Neuronal stem cell (in vitro differentiated cells): Measurements from ENCODE around the gene KLF11.

Source experiments
- DNase-seq: peaks from one replicate; pipeline ENCODE4 v3.0.0-alpha.2; 2013; ENCODE audit warnings: low spot score
- H2AFZ ChIP-seq: one replicate; pipeline ENCODE4 v1.6.1; 2013; ENCODE audit warnings: mild to moderate bottlenecking, low read length, inconsistent platforms
- H2AK5ac ChIP-seq: 2 replicates; pipeline ENCODE4 v1.6.1; 2013; ENCODE audit warnings: low read depth, mild to moderate bottlenecking, inconsistent platforms, low read length, moderate library complexity, mixed read lengths
- H2BK120ac ChIP-seq: 2 replicates; pipeline ENCODE4 v1.6.1; 2013; ENCODE audit warnings: low read depth, mild to moderate bottlenecking, inconsistent platforms, low read length, moderate library complexity, mixed read lengths
- H2BK12ac ChIP-seq: one replicate; pipeline ENCODE4 v1.6.1; 2013; ENCODE audit warnings: low read length, inconsistent platforms
- H2BK15ac ChIP-seq: 2 replicates; pipeline ENCODE4 v1.6.1; 2013; ENCODE audit warnings: mild to moderate bottlenecking, low read length, inconsistent platforms, mixed read lengths
- H2BK5ac ChIP-seq: one replicate; pipeline ENCODE4 v1.6.1; 2013; ENCODE audit warnings: inconsistent platforms, mild to moderate bottlenecking, low read length, moderate library complexity
- H3K14ac ChIP-seq: one replicate; pipeline ENCODE4 v1.6.1; 2013; ENCODE audit warnings: low read length, inconsistent platforms
- H3K18ac ChIP-seq: 2 replicates; pipeline ENCODE4 v1.6.1; 2013; ENCODE audit warnings: low read length, inconsistent platforms
- H3K23ac ChIP-seq: 2 replicates; pipeline ENCODE4 v1.6.1; 2013; ENCODE audit warnings: low read depth, mild to moderate bottlenecking, mixed read lengths, low read length, inconsistent platforms; ENCODE audit not compliant: poor library complexity
- H3K27ac ChIP-seq: replicated peaks from 3 replicates; pipeline ENCODE4 v1.5.1; 2013; ENCODE audit warnings: low read length, inconsistent platforms
- H3K27me3 ChIP-seq, 3 experiments: 2 replicates each; pipeline ENCODE4 v1.6.1; 2013; ENCODE audit warnings: low read length in 3 of 3, mild to moderate bottlenecking in 2 of 3, inconsistent platforms in 1 of 3, low read depth in 1 of 3, mixed read lengths in 1 of 3, moderate library complexity in 1 of 3; ENCODE audit not compliant: control insufficient read depth in 3 of 3, insufficient read depth in 3 of 3
- H3K36me3 ChIP-seq, 2 donors: replicated peaks in 1 of 2; 2 replicates each; pipeline ENCODE4 v1.6.1; 2013; ENCODE audit warnings: low read length in 2 of 2; ENCODE audit not compliant: control insufficient read depth in 2 of 2, insufficient read depth in 2 of 2
- H3K4ac ChIP-seq: 2 replicates; pipeline ENCODE4 v1.6.1; 2013; ENCODE audit warnings: inconsistent platforms, mild to moderate bottlenecking, low read length, moderate library complexity
- H3K4me1 ChIP-seq, 2 donors: 1 replicate in 1 of 2; 2 replicates in 1 of 2; pipeline ENCODE4 v1.6.1; 2013; ENCODE audit warnings: low read length in 2 of 2, low read depth in 1 of 2; ENCODE audit not compliant: control insufficient read depth in 2 of 2, insufficient read depth in 1 of 2
- H3K4me2 ChIP-seq: one replicate; pipeline ENCODE4 v1.6.1; 2013; ENCODE audit warnings: mild to moderate bottlenecking, low read length, inconsistent platforms; ENCODE audit not compliant: insufficient read depth, poor library complexity, severe bottlenecking
- H3K4me3 ChIP-seq, 2 donors: 2 replicates each; pipeline ENCODE4 v1.5.1; 2013; ENCODE audit warnings: low read length in 2 of 2, mild to moderate bottlenecking in 2 of 2, inconsistent platforms in 1 of 2, moderate library complexity in 1 of 2
- H3K79me1 ChIP-seq: one replicate; pipeline ENCODE4 v1.6.1; 2013; ENCODE audit warnings: low read depth, mild to moderate bottlenecking, inconsistent platforms, low read length, moderate library complexity
- H3K9ac ChIP-seq: one replicate; pipeline ENCODE4 v1.6.1; 2013; ENCODE audit warnings: mild to moderate bottlenecking, low read depth, low read length, inconsistent platforms; ENCODE audit not compliant: poor library complexity
- H3K9me3 ChIP-seq, 2 donors: replicated peaks in 1 of 2; 2 replicates each; pipeline versions ENCODE3 to v1.6.1; 2013; ENCODE audit warnings: low read length in 2 of 2, mild to moderate bottlenecking in 2 of 2, inconsistent platforms in 1 of 2, low read depth in 1 of 2, mixed read lengths in 1 of 2, moderate library complexity in 1 of 2; ENCODE audit not compliant: control insufficient read depth in 2 of 2, insufficient read depth in 1 of 2
- H4K8ac ChIP-seq: one replicate; pipeline ENCODE4 v1.6.1; 2013; ENCODE audit warnings: low read depth, mild to moderate bottlenecking, inconsistent platforms, low read length, moderate library complexity
- H4K91ac ChIP-seq: one replicate; pipeline ENCODE4 v1.6.1; 2013; ENCODE audit warnings: low read length, low read depth, mild to moderate bottlenecking, inconsistent platforms; ENCODE audit not compliant: poor library complexity
- WGBS, 2 donors: extraction: QIAGEN DNeasy Blood & Tissue Kit; methylation state at CpG; one replicate each; pipeline ENCODE4 v1.1.7; 2013; ENCODE audit warnings: missing lambda C conversion rate in 2 of 2, mixed read lengths in 1 of 2; ENCODE audit not compliant: insufficient read length in 2 of 2, insufficient replicate concordance in 1 of 2; ENCODE audit errors: extremely low coverage in 2 of 2; 5-methylcytosine and 5-hydroxymethylcytosine counted together

Gene KLF11

DNA sequence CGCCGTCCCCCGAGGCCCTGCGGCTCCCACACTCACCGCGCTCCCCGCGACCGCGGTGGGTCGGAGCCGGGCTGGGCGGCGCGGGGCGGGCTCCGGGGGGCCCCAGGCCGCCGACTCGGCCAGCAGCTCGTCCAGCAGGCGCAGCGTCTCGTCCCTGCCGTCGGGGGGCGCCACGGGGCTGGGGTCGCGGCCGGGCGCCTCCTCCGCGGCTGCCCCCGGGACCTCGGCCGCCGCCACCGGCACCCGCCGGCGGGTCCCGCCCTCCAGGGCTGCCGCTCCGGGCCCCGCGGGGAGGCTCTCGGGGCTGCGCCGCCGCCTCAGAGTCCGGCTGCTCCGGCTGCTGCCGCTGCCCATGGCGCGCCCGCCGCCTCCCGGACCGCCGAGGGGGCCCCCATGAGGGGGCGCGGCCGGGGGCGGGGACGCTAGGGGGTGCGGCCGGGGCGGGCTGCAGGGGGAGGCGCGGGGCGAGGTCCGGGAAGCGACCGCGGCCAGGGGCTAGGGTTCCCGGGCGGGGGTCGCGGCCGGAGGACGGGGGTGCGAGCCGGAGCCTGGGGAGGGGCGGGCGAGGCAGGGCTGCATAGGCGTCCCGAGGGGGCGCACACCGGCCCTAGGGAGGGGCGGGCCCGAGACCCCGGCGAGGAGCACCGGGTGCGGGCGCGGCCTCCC is 36.7 kb downstream of the KLF11 start, which contains the start of gene CYS1:
TSS of gene CYS1 (minus strand) at position 542 of the 666 bp plus-strand sequence. CDS start at position 354, 188 bp downstream.
- WGBS, 2 donors, result no CpG with 5 or more reads among the region's 98 CpGs
- peaks cover 9 to 90% (median 42%) of the 10 kb centered on the region in 3 experiments for H3K27me3 ChIP-seq

GRCh38 chr2:10080536-10081304 is 37.4 kb downstream of the KLF11 start:
- H3K9ac ChIP-seq, result peak overlapping the region; percentile 74
- peak overlapping the region; percentile 48 for H3K4me2 ChIP-seq
- DNase-seq, result no peak
- H3K14ac ChIP-seq, result no peak overlapping the region
- no peak overlapping the region for H4K91ac ChIP-seq
- H2BK5ac ChIP-seq, result no peak overlapping the region
- no peak overlapping the region for H4K8ac ChIP-seq
- peaks cover 3 to 5% of the 10 kb centered on the region in 2 donors for H3K4me1 ChIP-seq
- H3K36me3 ChIP-seq, result no peaks in the 10 kb centered on the region
- no peak overlapping the region for H3K4ac ChIP-seq
- no peak overlapping the region for H2AK5ac ChIP-seq
- H3K79me1 ChIP-seq, result no peaks in the 10 kb centered on the region
- H3K9me3 ChIP-seq, result no peaks in the 10 kb centered on the region
- peak overlapping the region; percentile 60 for H2BK15ac ChIP-seq
- peak overlapping the region in 1 of 2 donors; percentile 52 for H3K4me3 ChIP-seq
- no peak overlapping the region for H3K27ac ChIP-seq
- peak overlapping the region; percentile 82 for H3K23ac ChIP-seq
- WGBS, 2 donors, result no CpG with 5 or more reads among the region's 45 CpGs
- H3K27me3 ChIP-seq, result peaks cover 9 to 90% (median 42%) of the 10 kb centered on the region in 3 experiments
- H2AFZ ChIP-seq, result peak overlapping the region; percentile 90
- no peak overlapping the region for H2BK12ac ChIP-seq
- H3K18ac ChIP-seq, result peak overlapping the region; percentile 71
- no peak overlapping the region for H2BK120ac ChIP-seq

More for the DNA sequence above, 36.7 kb downstream of the KLF11 start, which contains the start of gene CYS1:
- Histone ChIP-seq H3K4ac (no peak within 1 kb of the TSS), H3K79me1 (no peaks in the 10 kb centered on the region), H3K9me3 (no peaks in the 10 kb centered on the region), H2AK5ac (no peak within 1 kb of the TSS), H2BK5ac (no peak within 1 kb of the TSS), H3K36me3 (no peaks in the 10 kb centered on the region), H2BK12ac (no peak within 1 kb of the TSS), H2AFZ (peak within 1 kb of the TSS; percentile 90), H3K9ac (peak within 1 kb of the TSS; percentile 74), H3K27ac (no peak within 1 kb of the TSS), H3K14ac (no peak within 1 kb of the TSS), H4K8ac (no peak within 1 kb of the TSS), H3K18ac (peak within 1 kb of the TSS; percentile 71), H2BK120ac (no peak within 1 kb of the TSS), H3K4me1 (peaks cover 3 to 5% of the 10 kb centered on the region in 2 donors), H3K23ac (peak within 1 kb of the TSS; percentile 82), H2BK15ac (peak within 1 kb of the TSS; percentile 60), H4K91ac (no peak within 1 kb of the TSS), H3K4me2 (peak within 1 kb of the TSS; percentile 64), H3K4me3 (peak within 1 kb of the TSS; percentile 28 to 76)
- DNase-seq, result peak; percentile 33

DNA sequence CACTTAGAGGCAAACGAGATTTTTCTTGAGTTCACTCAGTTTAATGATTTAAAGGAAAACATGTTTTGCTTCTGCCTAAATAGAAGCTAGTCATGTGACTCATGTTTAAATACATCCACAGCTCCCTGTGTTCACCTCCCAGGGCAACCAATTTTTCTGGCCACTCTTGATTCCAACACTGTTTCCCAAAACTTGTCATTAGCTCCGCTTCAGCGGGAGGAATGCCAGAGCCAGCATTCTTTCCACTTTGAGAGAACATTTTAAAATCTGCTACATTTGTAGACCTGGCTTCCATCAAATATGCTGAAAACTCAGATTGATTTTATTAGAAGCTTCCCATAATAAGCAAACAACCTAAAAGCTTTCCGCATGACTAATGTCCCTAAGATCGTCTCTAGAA is 39.7 kb downstream of the KLF11 start:
- Histone ChIP-seq H3K36me3 (no peaks in the 10 kb centered on the region), H2BK5ac (no peak overlapping the region), H3K4me3 (no peak overlapping the region), H4K91ac (no peak overlapping the region), H2BK15ac (no peak overlapping the region), H3K79me1 (no peaks in the 10 kb centered on the region), H2AFZ (no peak overlapping the region), H3K9me3 (no peaks in the 10 kb centered on the region), H3K9ac (no peak overlapping the region), H2AK5ac (no peak overlapping the region), H3K4me1 (peaks cover 3 to 5% of the 10 kb centered on the region in 2 donors), H3K23ac (no peak overlapping the region), H3K27ac (no peak overlapping the region), H2BK12ac (no peak overlapping the region), H3K18ac (no peak overlapping the region), H4K8ac (no peak overlapping the region), H3K27me3 (peaks cover 9 to 71% (median 34%) of the 10 kb centered on the region in 3 experiments), H3K14ac (no peak overlapping the region), H3K4ac (no peak overlapping the region), H2BK120ac (no peak overlapping the region), H3K4me2 (no peak overlapping the region)
- DNase-seq, result no peak
- no CpG with 5 or more reads among the region's 5 CpGs for WGBS, 2 donors

GRCh38 chr2:10083692-10084211 is 40.4 kb downstream of the KLF11 start:
- WGBS, 2 donors, result no CpG with 5 or more reads among the region's 13 CpGs

More at GRCh38 chr2:10083692-10084211, 40.4 kb downstream of the KLF11 start:
- no peak overlapping the region for H2BK15ac ChIP-seq
- H3K79me1 ChIP-seq, result no peaks in the 10 kb centered on the region
- no peak overlapping the region for H2AFZ ChIP-seq
- H3K4ac ChIP-seq, result no peak overlapping the region
- no peak overlapping the region for H3K27ac ChIP-seq
- H3K4me1 ChIP-seq, result peaks cover 3 to 5% of the 10 kb centered on the region in 2 donors
- no peak overlapping the region for H2BK120ac ChIP-seq
- no peak overlapping the region for H3K18ac ChIP-seq
- no peak overlapping the region for H2AK5ac ChIP-seq
- no peak overlapping the region for H2BK12ac ChIP-seq
- H3K9me3 ChIP-seq, result no peaks in the 10 kb centered on the region
- H3K14ac ChIP-seq, result no peak overlapping the region
- no peak overlapping the region for H3K23ac ChIP-seq
- H2BK5ac ChIP-seq, result no peak overlapping the region
- H4K8ac ChIP-seq, result no peak overlapping the region
- H3K27me3 ChIP-seq, result peaks cover 6 to 64% (median 27%) of the 10 kb centered on the region in 3 experiments
- no peak overlapping the region for H3K4me2 ChIP-seq
- H3K9ac ChIP-seq, result no peak overlapping the region
- no peak overlapping the region for H4K91ac ChIP-seq
- no peaks in the 10 kb centered on the region for H3K36me3 ChIP-seq
- H3K4me3 ChIP-seq, result no peak overlapping the region
- no peak for DNase-seq
